ENCODE results near the gene CHST3. TPM values are rescaled to one million over a fixed set of nuclear protein-coding genes. Genes with fewer than 3 reads are reported as not detected.

The CHST3 gene
- total RNA-seq, 1 donor from 2014 or later = 41.4 TPM

- no peaks in the 10 kb centered on the region for H3K9me3 ChIP-seq
- peak overlapping the region; percentile 28 to 90 for H3K27ac ChIP-seq
- peaks cover 0 to 7% of the 10 kb centered on the region in 2 donors for H3K36me3 ChIP-seq
- no peak for TF ChIP-seq CTCF (IDR thresholded peaks at IDR 0.05)
- H3K27me3 ChIP-seq = no peaks in the 10 kb centered on the region
- intact Hi-C loops (cut with DNase I) = no loop called here
- no peak for DNase-seq (ENCODE audit: low spot score in 2 of 2)
- no peak overlapping the region for H3K4me3 ChIP-seq
- peaks cover 25 to 68% of the 10 kb centered on the region in 2 donors for H3K4me1 ChIP-seq
Observed at GRCh38 chr10:71968553-71969474, 4.6 kb downstream of the CHST3 start.

DNA sequence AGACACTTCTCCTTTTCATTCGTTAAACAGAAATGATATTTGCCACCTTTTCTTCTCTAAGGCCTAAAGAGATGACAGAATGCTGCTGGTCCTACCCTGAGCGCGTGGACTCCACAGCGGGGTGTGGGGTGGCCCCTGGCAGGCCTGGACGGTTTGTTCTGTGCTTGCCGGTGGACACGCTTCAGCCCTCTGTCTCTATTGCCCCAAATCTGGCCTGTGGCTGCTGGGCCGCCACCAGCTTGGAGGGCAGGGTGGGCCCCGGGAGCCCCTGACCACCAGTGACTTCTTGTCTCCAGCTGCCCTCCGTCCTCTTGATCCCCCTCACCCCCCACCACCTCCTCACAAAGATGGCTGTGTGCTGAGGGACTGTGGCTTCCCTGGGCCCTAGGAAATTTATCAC is 5.7 kb downstream of the CHST3 start:
- intact Hi-C loops (cut with DNase I) = no loop called here
- no peak for DNase-seq (ENCODE audit: low spot score in 2 of 2)
- no peak for TF ChIP-seq CTCF (IDR thresholded peaks at IDR 0.05)
- no peaks in the 10 kb centered on the region for H3K27me3 ChIP-seq
- peaks cover 36 to 77% of the 10 kb centered on the region in 2 donors for H3K4me1 ChIP-seq
- no peak overlapping the region for H3K4me3 ChIP-seq
- no peaks in the 10 kb centered on the region for H3K9me3 ChIP-seq
- peaks cover 0 to 7% of the 10 kb centered on the region in 2 donors for H3K36me3 ChIP-seq
- peak overlapping the region; percentile 64 to 90 for H3K27ac ChIP-seq

GRCh38 chr10:71970331-71970730 is 6.1 kb downstream of the CHST3 start:
- Histone ChIP-seq H3K27me3 (no peaks in the 10 kb centered on the region), H3K27ac (peak overlapping the region; percentile 64 to 90), H3K4me3 (no peak overlapping the region), H3K4me1 (peaks cover 40 to 81% of the 10 kb centered on the region in 2 donors), H3K36me3 (peaks cover 0 to 7% of the 10 kb centered on the region in 2 donors), H3K9me3 (no peaks in the 10 kb centered on the region)
- intact Hi-C loops (cut with DNase I) = no loop called here
- peak in 1 of 3 experiments; percentile 26 for TF ChIP-seq CTCF (IDR thresholded peaks at IDR 0.05)
- no peak for DNase-seq (ENCODE audit: low spot score in 2 of 2)

GRCh38 chr10:71970869-71971268 is 6.7 kb downstream of the CHST3 start:
- H3K4me3 ChIP-seq = peak overlapping the region in 1 of 2 donors; percentile 14
- intact Hi-C loops (cut with DNase I) = no loop called here
- peaks cover 0 to 7% of the 10 kb centered on the region in 2 donors for H3K36me3 ChIP-seq
- no peaks in the 10 kb centered on the region for H3K9me3 ChIP-seq
- no peaks in the 10 kb centered on the region for H3K27me3 ChIP-seq
- peak overlapping the region; percentile 64 to 90 for H3K27ac ChIP-seq
- DNase-seq (ENCODE audit: low spot score in 2 of 2) = no peak
- peaks cover 45 to 84% of the 10 kb centered on the region in 2 donors for H3K4me1 ChIP-seq
- TF ChIP-seq CTCF (IDR thresholded peaks at IDR 0.05) = no peak

GRCh38 chr10:71971311-71971731 is 7.1 kb downstream of the CHST3 start:
- peak overlapping the region; percentile 64 to 90 for H3K27ac ChIP-seq
- no peak for TF ChIP-seq CTCF (IDR thresholded peaks at IDR 0.05)
- no peaks in the 10 kb centered on the region for H3K9me3 ChIP-seq
- peaks cover 48 to 82% of the 10 kb centered on the region in 2 donors for H3K4me1 ChIP-seq
- no peaks in the 10 kb centered on the region for H3K27me3 ChIP-seq
- intact Hi-C loops (cut with DNase I) = no loop called here
- H3K4me3 ChIP-seq = peak overlapping the region in 1 of 2 donors; percentile 14
- no peak for DNase-seq (ENCODE audit: low spot score in 2 of 2)
- H3K36me3 ChIP-seq = peaks cover 0 to 7% of the 10 kb centered on the region in 2 donors

Data from ascending aorta (tissue), 2 donors.